HG02840 (cell line): Measurements from ENCODE around the gene CA10.

Source experiments
- ATAC-seq: cut with Tn5 transposase; IDR thresholded peaks from one replicate; pipeline ENCODE4 v1.9.1; 2021; ENCODE audit warnings: mild to moderate bottlenecking, moderate library complexity, moderate number of reproducible peaks; ENCODE audit not compliant: unreplicated experiment, low FRiP score

CA10 gene

DNA sequence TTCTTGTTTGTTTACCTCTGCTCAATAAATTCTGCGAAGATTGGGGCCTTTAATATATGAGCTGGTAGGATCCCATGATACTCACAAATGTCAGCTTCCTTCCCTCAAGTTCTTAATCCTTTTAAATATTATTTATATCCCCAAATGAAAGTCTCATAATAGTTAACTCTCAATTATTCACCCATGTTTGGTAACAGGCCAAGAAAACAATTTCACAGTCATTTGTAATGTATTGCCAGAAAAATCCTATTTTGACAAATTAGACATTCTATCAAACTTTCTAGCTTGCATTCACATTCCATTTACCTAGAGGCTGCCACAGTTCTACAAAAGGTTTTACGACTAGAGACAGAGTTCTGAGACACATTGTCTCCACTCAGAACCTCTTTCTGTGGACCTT is 457.0 kb downstream of the CA10 start:
- ATAC-seq = no peak

- no peak for ATAC-seq
These were observed 458.3 kb downstream of the CA10 start for GRCh38 chr17:51700011-51700760.

GRCh38 chr17:51699303-51699702 is 459.2 kb downstream of the CA10 start:
- ATAC-seq = no peak

- ATAC-seq = no peak
These were observed 465.6 kb downstream of the CA10 start for GRCh38 chr17:51692917-51693316.

- no peak for ATAC-seq
These were observed 470.6 kb downstream of the CA10 start for GRCh38 chr17:51687887-51688286.

DNA sequence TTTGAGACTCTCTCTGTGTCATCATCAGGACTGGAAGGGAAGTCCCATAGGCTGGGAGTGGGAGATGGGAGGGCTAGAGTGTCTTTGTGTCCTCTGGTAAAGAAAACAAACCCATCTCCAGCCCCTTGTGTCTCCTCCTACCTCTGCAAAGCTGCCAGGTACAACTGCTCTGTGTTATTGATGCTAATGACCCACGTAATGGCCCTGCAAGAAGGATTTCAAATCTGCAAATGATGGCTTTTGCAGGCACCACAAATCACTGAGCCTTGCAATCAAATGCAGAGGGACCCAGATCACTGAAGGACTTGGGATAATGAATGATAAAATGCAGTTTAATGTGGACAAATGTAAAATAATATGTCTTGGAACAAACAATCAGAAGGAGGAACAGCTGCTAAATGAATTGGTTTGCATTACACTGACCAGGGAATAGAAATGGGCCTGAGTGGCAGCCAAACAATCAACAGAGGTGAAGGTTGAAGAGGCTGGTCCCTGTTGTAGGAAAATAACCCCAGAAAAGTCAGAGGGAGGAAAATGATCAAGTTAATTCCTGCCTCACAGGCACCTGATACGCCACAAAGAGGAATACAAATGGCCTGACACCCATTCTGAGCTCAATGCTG is 473.1 kb downstream of the CA10 start:
- no peak for ATAC-seq

DNA sequence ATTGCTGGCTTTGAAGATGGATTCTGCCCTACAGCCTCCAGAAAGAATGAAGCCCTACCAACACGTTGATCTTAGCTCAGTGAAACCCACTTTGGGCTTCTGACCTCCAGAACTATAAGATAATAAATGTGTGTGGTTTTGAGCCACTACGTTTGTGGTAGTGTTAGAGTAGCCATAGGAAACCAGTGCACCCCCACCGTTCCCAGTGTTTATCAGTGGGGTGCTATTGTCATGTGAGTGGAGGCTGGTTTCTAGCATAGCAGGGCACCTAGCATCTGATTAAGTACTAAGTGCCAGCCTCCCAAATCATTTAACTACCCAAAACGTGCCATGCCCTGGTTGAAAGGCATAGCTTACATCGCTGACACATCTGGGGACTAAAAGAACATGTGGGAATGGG is 474.3 kb downstream of the CA10 start:
- ATAC-seq = no peak

DNA sequence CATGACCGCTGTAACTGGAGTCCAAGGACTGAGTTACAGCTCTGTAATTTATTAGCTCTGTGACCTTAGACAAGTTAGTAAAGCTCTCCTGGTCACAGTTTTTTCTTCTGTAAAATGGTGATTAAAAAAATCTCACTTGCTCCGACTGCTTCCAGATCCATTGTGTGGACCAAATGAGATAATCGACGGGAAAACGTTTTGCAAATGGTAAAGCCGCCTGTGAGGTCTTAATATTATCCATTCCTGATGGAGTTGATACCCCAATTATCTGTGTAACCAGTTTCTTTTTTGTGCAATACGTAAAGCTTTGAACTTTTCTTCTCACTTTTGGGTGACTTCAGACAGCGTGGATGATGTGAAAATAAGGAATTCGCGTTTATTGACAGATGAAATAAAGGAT is 475.2 kb downstream of the CA10 start:
- ATAC-seq = no peak

DNA sequence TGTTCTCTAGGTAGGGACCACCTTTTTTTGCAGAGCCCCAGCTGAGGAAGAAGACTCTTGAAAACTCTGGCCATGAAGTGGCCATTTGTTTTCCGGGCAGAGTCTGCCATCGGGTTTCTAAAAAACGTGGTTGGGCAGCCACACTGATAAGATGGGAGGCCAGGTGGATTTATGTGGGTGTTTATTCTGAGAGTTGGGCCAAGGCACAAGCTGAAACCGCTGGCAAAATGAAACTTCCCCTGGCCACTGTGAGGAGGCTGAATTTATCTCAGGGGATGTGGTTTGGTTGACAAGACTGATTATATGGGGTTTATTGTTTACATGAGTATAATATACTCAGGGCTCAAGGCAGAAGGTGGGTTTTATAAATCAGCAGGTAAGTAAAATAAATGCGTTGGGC is 476.4 kb downstream of the CA10 start:
- ATAC-seq = no peak

DNA sequence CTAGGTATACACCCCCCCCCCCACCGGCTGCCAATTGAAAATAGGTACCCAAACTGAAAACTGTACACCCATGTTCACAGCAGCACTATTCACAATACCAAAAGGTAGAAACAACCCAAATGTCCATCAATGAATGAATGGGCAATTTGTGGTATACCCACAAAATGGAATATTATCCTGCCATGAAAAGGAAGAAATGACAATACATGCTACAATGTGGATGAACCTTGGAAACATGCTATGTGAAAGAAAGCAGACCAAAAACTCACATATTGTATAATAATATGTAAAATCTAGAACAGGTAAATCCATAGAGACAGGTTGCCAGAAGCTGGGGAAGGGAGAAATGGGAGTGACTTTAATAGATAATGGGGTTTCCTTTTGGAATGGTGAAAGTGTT is 480.6 kb downstream of the CA10 start:
- ATAC-seq = no peak

DNA sequence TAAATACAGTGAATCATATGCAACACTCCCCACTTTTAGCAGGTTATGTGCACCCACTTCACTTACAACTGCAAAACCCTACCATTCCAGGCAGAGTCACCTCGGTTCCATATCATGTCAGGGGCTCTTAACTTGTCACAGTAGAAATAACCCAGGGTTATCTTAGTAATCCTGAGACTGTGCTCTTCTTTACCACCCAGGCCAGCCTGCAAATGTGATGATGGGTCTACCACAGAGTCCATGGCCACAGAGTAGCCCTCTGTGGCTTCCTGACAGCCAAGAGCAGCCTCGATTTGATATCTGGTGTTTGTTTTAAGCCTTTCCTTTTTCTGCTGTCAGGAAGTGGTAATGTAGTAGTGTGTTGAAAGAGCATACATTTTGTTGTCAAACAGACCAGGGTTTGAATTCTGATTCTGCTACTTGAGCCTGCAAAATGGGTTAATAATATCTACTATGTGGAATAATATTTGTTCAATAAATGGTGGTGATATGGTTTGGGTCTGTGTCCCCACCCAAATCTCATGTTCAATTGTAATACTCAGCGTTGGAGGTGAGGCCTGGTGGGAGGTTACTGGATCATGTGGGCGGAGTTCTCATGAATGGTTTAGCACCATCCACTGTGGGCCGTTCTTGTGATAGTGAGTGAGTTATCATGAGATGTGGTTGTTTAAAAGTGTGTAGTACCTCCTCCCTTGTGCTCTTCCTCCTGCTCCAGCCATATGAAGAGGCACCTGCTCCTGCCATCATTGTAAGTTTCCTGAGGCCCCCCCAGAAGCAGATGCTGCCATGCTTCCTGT is 481.6 kb downstream of the CA10 start:
- ATAC-seq = no peak

DNA sequence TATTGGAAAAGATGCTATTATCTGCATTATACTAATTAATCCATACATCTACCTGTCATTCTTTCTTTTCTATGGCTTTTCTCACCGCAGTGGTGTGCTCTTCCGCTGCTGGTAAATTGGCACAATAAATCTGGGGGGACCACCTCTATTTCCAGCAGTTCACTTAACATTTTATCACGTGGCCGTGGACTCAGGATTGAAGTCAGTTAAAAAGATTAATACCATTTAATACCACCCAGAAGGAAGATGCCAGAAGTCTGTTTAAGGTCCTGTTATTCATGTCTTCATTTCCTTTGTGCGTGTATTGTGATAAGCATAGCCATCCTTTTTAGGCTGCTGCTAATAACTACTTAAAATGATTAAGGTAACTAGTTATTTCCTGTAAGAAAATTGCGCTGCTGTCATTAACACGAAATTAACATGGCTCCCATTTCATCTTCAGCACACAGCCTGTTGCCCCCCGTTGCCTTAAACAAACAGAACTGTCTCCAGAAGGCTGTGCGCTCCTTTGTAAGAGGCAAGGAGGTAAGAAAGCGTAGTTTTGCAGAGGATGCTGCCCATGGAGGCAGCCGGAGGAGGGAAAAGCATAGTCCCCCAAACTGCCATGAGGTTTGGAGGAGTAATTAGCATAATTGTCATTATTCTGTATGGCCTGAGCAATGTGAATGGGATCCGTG is 483.8 kb downstream of the CA10 start:
- ATAC-seq = no peak

DNA sequence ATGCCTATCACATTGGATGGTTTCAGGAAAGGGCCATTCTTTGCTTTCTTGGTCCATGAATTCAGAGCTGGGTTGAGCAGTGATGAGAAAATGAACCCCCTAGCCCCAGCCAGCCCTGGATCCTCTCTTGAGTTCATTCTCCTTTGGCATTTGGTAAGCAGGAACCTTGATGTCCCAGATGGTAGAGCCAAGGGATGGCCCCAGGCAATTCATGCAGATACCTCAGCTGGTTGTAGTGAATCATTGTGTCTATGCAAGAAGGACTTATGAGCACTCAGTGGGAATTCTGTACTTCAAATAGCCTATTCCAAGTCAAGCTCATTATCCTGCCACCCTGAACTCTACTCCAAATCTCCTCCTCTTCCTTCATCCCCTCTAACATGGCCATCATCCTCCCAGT is 485.4 kb downstream of the CA10 start:
- no peak for ATAC-seq

GRCh38 chr17:51672065-51672464 is 486.4 kb downstream of the CA10 start:
- ATAC-seq = no peak

DNA sequence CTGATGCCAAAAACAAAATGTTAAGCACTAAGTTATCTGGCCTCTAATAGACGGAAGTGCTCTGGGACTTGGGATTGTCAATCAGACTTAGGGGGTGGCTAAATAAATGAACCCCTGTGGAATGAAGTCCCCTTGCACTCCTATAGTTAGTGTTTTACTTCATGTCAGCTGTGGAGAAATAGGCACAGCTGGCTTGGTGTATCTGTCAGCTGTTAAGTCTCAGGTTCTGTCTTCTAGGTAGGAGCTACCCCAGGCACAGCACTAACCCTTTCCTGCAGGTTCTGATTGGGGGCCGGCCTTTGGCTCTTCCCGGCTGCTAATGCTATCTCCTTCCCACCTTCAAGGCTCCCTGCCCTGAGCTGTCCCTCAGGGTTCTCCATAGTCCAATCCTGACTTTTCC is 487.6 kb downstream of the CA10 start:
- no peak for ATAC-seq

DNA sequence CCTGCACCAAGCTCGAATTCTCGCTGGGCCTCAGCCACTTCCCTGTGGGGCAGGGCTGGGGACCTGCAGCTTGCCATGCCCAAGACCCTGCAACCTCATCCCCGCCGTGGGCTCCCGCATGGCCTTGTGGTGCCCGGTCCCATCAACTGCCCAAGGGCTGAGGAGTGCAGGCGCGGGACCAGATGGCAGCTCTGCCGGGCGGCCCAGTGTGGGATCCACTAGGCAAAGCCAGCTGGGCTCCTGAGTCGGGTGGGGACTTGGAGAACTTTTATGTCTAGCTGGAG is 489.6 kb downstream of the CA10 start:
- ATAC-seq = no peak

DNA sequence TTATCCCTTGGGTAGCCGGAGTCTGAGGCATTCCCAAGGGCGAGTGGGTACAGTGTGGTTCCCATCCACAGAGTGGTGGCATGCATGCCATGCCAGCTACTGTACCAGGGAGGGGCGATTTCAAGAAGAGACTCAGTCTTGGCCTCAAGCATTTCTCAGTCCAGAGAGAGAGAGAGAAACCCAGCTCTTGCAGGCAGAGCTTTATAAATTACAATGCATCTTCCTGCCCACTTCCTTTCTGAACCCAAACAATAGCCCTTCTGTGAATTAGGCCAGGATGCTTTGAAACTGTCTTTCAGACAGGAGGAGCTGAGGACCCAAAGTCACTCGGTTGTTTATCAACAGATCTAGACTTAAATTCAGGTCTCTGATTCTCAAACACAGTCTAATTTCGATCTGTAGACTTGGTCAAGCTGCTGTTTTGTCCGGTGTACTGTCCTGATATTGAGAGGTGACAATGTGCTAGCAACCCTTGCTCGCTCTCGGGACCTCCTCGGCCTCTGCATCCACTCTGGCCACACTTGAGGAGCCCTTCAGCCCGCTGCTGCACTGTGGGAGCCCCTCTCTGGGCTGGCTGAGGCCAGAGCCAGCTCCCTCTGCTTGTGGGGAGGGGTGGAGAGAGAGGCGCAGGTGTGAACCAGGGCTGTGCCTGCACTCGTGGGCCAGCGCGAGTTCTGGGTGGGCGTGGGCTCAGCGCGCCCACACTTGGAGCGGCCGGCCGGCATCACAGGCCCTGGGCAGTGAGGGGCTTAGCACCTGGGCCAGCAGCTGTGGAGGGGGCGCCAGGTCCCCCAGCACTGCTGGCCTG is 490.2 kb downstream of the CA10 start:
- ATAC-seq = no peak

DNA sequence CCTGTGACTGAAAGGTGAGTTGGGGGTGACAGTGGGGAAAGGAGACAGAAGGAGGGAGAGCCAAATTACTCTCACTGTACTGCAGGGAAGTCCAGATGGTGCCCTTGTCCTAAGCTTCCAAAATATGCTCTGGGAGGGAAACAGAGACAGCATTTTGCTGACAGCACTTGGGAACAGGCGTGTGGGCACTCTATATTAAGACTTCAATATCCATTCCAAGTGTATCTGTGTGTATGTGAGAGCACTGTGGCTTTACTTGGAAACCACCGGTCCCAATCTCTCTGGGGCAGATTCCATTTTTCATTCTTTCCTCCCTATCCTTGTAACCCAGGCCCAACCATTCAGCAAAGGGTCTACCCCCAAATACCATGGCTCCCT is 490.8 kb downstream of the CA10 start:
- ATAC-seq = no peak

GRCh38 chr17:51666971-51667705 is 491.4 kb downstream of the CA10 start:
- ATAC-seq = no peak
